SK-N-SH (cell line): ENCODE data around the gene MEGF6. TPM values are rescaled to one million over a fixed set of nuclear protein-coding genes. Genes with fewer than 3 reads are reported as not detected.

Experiments
- CTCF ChIA-PET: fragments of 300-600, 350-600 bp; formaldehyde crosslinking; extraction: SDS; loops from one replicate; lab custom pipeline; 2021; lab: Yijun Ruan, JAX
- POLR2A ChIA-PET: fragments of 350-600 bp; sonication (Branson Sonifier 250); formaldehyde crosslinking; extraction: SDS; loops from one replicate; lab custom pipeline; 2020; ENCODE audit warnings: antibody characterized with exemption, inconsistent platforms; lab: Yijun Ruan, JAX
- DNase-seq: peaks from one replicate; pipeline ENCODE4 v3.0.0; 2012
- H2AFZ ChIP-seq: fragments of 200-600 bp; sonication (generic); 2 replicates; pipeline ENCODE4 v1.8.1; 2016; ENCODE audit warnings: antibody characterized with exemption, mild to moderate bottlenecking, low read depth
- H3F3A ChIP-seq: fragments of 200-600 bp; sonication (generic); replicated peaks from 2 replicates; pipeline ENCODE3; 2016; ENCODE audit warnings: antibody characterized with exemption, mild to moderate bottlenecking; ENCODE audit not compliant: insufficient read depth
- H3K27ac ChIP-seq, 2 experiments: fragments of 200-500 bp in 1 of 2; fragments of 200-600 bp in 1 of 2; sonication (Bioruptor generic) in 1 of 2; sonication (generic), shearing (Covaris generic) in 1 of 2; 2 replicates each; pipeline versions ENCODE4 v1.5.1 to v1.6.1; 2014 to 2016; ENCODE audit warnings: low read depth in 2 of 2, inconsistent platforms in 1 of 2, low read length in 1 of 2, mild to moderate bottlenecking in 1 of 2, mixed read lengths in 1 of 2
- H3K27me3 ChIP-seq: fragments of 200-600 bp; sonication (generic), shearing (Covaris generic); 2 replicates; pipeline ENCODE4 v1.6.1; 2016; ENCODE audit warnings: mixed run types; ENCODE audit not compliant: insufficient read depth
- H3K36me3 ChIP-seq, 2 experiments: fragments of 200-500 bp in 1 of 2; fragments of 200-600 bp in 1 of 2; sonication (Bioruptor generic) in 1 of 2; sonication (generic) in 1 of 2; replicated peaks in 1 of 2; 2 replicates each; pipeline versions ENCODE3 to v1.5.1; 2014 to 2016; ENCODE audit warnings: low read length in 1 of 2, mild to moderate bottlenecking in 1 of 2; ENCODE audit not compliant: insufficient read depth in 2 of 2, control insufficient read depth in 1 of 2
- H3K4me1 ChIP-seq, 2 experiments: fragments of 200-500 bp in 1 of 2; fragments of 200-600 bp in 1 of 2; sonication (Bioruptor generic) in 1 of 2; sonication (generic), shearing (Covaris generic) in 1 of 2; 2 replicates each; pipeline versions ENCODE4 v1.5.1 to v1.6.1; 2014 to 2016; ENCODE audit warnings: low read depth in 1 of 2, low read length in 1 of 2, mixed run types in 1 of 2; ENCODE audit not compliant: insufficient read depth in 2 of 2, control insufficient read depth in 1 of 2
- H3K4me2 ChIP-seq: fragments of 200-600 bp; sonication (generic), shearing (Covaris generic); 2 replicates; pipeline ENCODE4 v1.6.1; 2017; ENCODE audit warnings: mixed run types
- H3K4me3 ChIP-seq, 2 experiments: fragments of 200-500 bp in 1 of 2; fragments of 200-600 bp in 1 of 2; sonication (Bioruptor generic) in 1 of 2; sonication (generic), shearing (Covaris generic) in 1 of 2; 2 replicates each; pipeline versions ENCODE4 v1.5.1 to v1.8.1; 2014 to 2016; ENCODE audit warnings: low read depth in 2 of 2, inconsistent platforms in 1 of 2, low read length in 1 of 2, mild to moderate bottlenecking in 1 of 2, mixed read lengths in 1 of 2, moderate library complexity in 1 of 2
- H3K79me2 ChIP-seq: fragments of 200-600 bp; sonication (generic); 2 replicates; pipeline ENCODE4 v1.8.1; 2017; ENCODE audit warnings: mild to moderate bottlenecking; ENCODE audit not compliant: insufficient read depth
- H3K9ac ChIP-seq: fragments of 200-600 bp; sonication (generic); 2 replicates; pipeline ENCODE4 v1.6.1; 2017; ENCODE audit warnings: mixed run types
- H3K9me2 ChIP-seq: fragments of 200-600 bp; sonication (generic); 2 replicates; pipeline ENCODE4 v1.6.1; 2017; ENCODE audit warnings: mixed run types
- H3K9me3 ChIP-seq: fragments of 200-600 bp; sonication (generic); 2 replicates; pipeline ENCODE4 v1.6.1; 2017; ENCODE audit warnings: mixed run types, mild to moderate bottlenecking, moderate library complexity
- H4K20me1 ChIP-seq: fragments of 200-600 bp; sonication (generic); 2 replicates; pipeline ENCODE4 v1.6.1; 2017; ENCODE audit warnings: mild to moderate bottlenecking, mixed run types; ENCODE audit not compliant: insufficient read depth
- CHD2 ChIP-seq: fragments of 150-350 bp; IDR thresholded peaks from 2 replicates; pipeline ENCODE4 v1.6.1; 2018; ENCODE audit warnings: low read length; ENCODE audit not compliant: partially characterized antibody
- FOXJ3 ChIP-seq: sonication (generic); formaldehyde crosslinking; IDR thresholded peaks from 2 replicates; pipeline ENCODE4 v1.5.1; 2020; ENCODE audit warnings: mild to moderate bottlenecking, missing genetic modification reagents
- GABPA ChIP-seq: IDR thresholded peaks from 2 replicates; pipeline ENCODE4 v1.4.0; 2012; ENCODE audit warnings: low read depth, mild to moderate bottlenecking
- GATA2 ChIP-seq: sonication (generic); formaldehyde crosslinking; IDR thresholded peaks from 2 replicates; pipeline ENCODE4 v1.5.0; 2020; ENCODE audit warnings: mild to moderate bottlenecking, missing genetic modification reagents
- JUND ChIP-seq: IDR thresholded peaks from 2 replicates; pipeline ENCODE4 v1.4.0; 2012
- MXI1 ChIP-seq: IDR thresholded peaks from 2 replicates; pipeline ENCODE4 v1.6.1; 2012; ENCODE audit warnings: mild to moderate bottlenecking, low read depth, low read length, improper control_type of control experiment
- NRF1 ChIP-seq: IDR thresholded peaks from 2 replicates; pipeline ENCODE4 v1.6.1; 2012; ENCODE audit warnings: low read depth, mild to moderate bottlenecking, low read length
- POLR2AphosphoS5 ChIP-seq: IDR thresholded peaks from 2 replicates; pipeline ENCODE4 v1.6.1; 2012; ENCODE audit warnings: low read depth, low read length
- RFX5 ChIP-seq: IDR thresholded peaks from 2 replicates; pipeline ENCODE4 v1.6.1; 2012; ENCODE audit warnings: mild to moderate bottlenecking, improper control_type of control experiment, low read length
- SIN3A ChIP-seq: IDR thresholded peaks from 2 replicates; pipeline ENCODE4 v1.6.1; 2012; ENCODE audit warnings: low read depth, mild to moderate bottlenecking, low read length, moderate library complexity, borderline replicate concordance
- TEAD4 ChIP-seq: IDR thresholded peaks from 2 replicates; pipeline ENCODE4 v1.4.0; 2012; ENCODE audit warnings: mild to moderate bottlenecking, borderline replicate concordance; ENCODE audit not compliant: insufficient read depth
- YY1 ChIP-seq: IDR thresholded peaks from 2 replicates; pipeline ENCODE4 v1.4.0; 2012; ENCODE audit warnings: low read depth, mild to moderate bottlenecking
- WGBS: methylation state at CpG from one replicate; pipeline ENCODE4 v1.1.6; 2017; ENCODE audit warnings: low lambda C conversion rate; 5-methylcytosine and 5-hydroxymethylcytosine counted together
- polyA plus RNA-seq, 3 experiments: library from polyadenylated mRNA; depleted of rRNA; stranded (reverse); fragments of >200 nt; gene quantifications; 2 replicates each; pipeline ENCODE4 v1.2.3, GENCODE V29; 2012
- TF ChIP-seq, protein P1 (sequence below): IDR thresholded peaks from 2 replicates; pipeline ENCODE4; 2012
- TF ChIP-seq, protein P2 (sequence below): fragments of 150-350 bp; IDR thresholded peaks from 2 replicates; pipeline ENCODE4 v1.6.1; 2016; ENCODE audit warnings: mild to moderate bottlenecking, low read depth, low read length
- TF ChIP-seq, protein P3 (sequence below): fragments of 200-600 bp; sonication (generic); IDR thresholded peaks from 2 replicates; pipeline ENCODE4 v1.6.1; 2017; ENCODE audit warnings: antibody characterized with exemption, mild to moderate bottlenecking, moderate library complexity
- TF ChIP-seq, protein P4 (sequence below): IDR thresholded peaks from 2 replicates; pipeline ENCODE4 v1.6.1; 2012; ENCODE audit warnings: mild to moderate bottlenecking, low read depth, low read length, moderate library complexity

The MEGF6 gene
- polyA plus RNA-seq, 1 of the 3 experiments (the other 2 are of a cell fraction), result 7.6 TPM

DNA sequence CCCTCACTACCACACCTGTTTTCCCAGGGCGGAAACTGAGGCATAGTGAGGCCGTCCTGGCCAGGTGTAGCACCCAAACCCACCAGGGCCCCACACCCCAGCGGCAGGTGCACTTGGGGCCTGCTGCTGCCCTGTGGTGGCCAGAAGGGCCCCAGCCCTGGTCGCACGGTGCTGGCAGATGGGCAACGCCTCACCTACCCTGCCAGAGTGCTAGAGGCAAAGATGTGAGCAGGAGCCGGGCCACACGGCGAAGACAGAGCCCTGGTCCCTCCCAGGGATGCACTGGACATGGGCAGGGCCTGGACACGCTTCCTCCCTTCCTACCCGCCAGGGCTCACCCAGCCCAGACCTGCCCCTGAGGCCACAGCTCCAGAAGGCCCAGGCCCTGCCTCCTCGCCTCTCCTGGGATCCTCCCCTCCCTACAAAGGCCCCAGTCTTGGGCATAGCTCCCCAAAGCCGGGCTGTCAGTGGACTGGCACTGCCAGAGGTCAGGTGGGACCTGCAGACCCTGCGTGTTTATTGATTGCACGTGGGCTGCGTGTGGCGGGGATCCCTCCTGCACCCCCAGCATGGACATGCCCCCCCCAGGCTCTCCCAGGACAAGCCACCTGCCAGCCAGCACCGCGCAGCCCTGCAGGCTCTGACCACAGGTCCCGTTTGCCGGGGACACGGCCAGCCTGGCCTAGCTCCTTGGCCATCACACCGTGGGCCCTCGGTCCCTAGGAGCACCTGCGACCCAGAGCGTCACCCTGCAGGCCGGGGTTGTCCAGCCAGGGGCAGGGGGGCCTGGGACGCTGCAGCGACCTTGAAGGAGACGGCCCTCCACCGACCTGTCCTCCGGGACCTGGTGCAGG, 44.1 kb downstream of the MEGF6 start (continued):
- TF ChIP-seq, protein P1, sequence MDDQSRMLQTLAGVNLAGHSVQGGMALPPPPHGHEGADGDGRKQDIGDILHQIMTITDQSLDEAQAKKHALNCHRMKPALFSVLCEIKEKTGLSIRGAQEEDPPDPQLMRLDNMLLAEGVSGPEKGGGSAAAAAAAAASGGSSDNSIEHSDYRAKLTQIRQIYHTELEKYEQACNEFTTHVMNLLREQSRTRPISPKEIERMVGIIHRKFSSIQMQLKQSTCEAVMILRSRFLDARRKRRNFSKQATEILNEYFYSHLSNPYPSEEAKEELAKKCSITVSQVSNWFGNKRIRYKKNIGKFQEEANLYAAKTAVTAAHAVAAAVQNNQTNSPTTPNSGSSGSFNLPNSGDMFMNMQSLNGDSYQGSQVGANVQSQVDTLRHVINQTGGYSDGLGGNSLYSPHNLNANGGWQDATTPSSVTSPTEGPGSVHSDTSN, result no peak
- TF ChIP-seq CHD2 (no peak), GABPA (no peak), YY1 (no peak), POLR2AphosphoS5 (no peak), GATA2 (no peak), FOXJ3 (CRISPR knock-in tag) (no peak), JUND (no peak), SIN3A (no peak), TEAD4 (no peak)
- TF ChIP-seq, protein P2, sequence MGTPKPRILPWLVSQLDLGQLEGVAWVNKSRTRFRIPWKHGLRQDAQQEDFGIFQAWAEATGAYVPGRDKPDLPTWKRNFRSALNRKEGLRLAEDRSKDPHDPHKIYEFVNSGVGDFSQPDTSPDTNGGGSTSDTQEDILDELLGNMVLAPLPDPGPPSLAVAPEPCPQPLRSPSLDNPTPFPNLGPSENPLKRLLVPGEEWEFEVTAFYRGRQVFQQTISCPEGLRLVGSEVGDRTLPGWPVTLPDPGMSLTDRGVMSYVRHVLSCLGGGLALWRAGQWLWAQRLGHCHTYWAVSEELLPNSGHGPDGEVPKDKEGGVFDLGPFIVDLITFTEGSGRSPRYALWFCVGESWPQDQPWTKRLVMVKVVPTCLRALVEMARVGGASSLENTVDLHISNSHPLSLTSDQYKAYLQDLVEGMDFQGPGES, result no peak
- TF ChIP-seq, protein P3, sequence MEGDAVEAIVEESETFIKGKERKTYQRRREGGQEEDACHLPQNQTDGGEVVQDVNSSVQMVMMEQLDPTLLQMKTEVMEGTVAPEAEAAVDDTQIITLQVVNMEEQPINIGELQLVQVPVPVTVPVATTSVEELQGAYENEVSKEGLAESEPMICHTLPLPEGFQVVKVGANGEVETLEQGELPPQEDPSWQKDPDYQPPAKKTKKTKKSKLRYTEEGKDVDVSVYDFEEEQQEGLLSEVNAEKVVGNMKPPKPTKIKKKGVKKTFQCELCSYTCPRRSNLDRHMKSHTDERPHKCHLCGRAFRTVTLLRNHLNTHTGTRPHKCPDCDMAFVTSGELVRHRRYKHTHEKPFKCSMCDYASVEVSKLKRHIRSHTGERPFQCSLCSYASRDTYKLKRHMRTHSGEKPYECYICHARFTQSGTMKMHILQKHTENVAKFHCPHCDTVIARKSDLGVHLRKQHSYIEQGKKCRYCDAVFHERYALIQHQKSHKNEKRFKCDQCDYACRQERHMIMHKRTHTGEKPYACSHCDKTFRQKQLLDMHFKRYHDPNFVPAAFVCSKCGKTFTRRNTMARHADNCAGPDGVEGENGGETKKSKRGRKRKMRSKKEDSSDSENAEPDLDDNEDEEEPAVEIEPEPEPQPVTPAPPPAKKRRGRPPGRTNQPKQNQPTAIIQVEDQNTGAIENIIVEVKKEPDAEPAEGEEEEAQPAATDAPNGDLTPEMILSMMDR, result no peak

DNA sequence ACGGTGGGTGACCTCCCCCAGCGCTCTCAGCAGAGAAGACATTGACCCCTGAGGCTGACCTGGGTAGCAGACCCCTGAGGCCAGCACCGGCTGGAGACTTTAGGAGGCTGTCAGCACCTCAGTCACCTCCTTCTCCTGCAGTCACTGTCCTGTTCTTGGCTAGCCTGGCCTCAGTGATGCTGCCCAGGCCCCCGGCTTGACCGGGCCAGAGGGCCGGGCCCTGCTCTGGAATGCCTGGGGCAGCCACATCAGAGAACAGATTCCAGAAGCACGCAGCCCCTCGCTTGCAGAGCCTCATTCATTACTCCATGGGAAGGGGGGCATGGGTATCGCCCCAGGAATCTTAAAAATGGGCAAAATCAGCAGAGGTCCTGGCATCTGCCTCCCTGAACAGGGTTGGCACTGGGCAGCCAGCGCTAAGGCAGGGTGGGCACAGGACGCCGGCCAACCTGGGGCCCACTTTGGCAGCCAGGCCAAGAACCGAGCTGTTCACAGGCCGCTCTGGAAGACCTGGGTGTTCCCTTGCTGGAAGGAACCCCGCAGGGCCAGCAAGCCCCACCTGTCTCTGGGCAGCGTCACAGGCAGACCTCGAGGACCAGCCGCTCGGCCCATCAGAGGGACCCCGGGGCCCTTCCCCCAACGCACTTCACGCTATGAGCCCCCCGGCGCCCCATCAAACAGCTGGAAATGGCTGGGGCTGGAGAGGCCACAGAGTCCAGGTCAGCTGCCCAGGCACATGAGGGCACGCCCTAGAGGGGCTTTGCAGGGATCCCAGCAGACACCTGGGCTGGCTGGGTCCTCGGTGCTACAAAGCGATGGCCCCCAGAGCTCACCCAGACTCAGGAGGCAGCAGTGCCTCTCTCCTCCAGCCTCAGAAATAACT, 45.1 kb downstream of the MEGF6 start:
- ChIA-PET POLR2A (interaction anchor here (0.6 kb wide), 1 partner anchor 12 kb away, joined by 3 read pairs; no protein-coding TSS in a partner anchor), CTCF (interaction anchor here (0.6 to 5.4 kb wide), 14 partner anchors 11 to 125 kb away, joined by 3 to 76 read pairs (median 8); no protein-coding TSS in a partner anchor)
- DNase-seq, result no peak
- no peaks in the 10 kb centered on the region for H3K27me3 ChIP-seq
- no peaks in the 10 kb centered on the region for H3K79me2 ChIP-seq
- H2AFZ ChIP-seq, result no peak overlapping the region
- 30% methylated on average over 2 of the region's 27 CpGs for WGBS
- no peak overlapping the region for H3K4me3 ChIP-seq
- H3K4me1 ChIP-seq, result peaks cover 0 to 54% of the 10 kb centered on the region in 2 experiments; a peak in 1 of 4 replicates
- no peaks in the 10 kb centered on the region for H3F3A ChIP-seq
- no peak overlapping the region for H3K4me2 ChIP-seq
- H3K9me3 ChIP-seq, result no peaks in the 10 kb centered on the region
- no peaks in the 10 kb centered on the region for H3K9me2 ChIP-seq
- H4K20me1 ChIP-seq, result no peaks in the 10 kb centered on the region
- H3K36me3 ChIP-seq, result no peaks in the 10 kb centered on the region
- no peak overlapping the region for H3K27ac ChIP-seq
- no peak overlapping the region for H3K9ac ChIP-seq
- TF ChIP-seq MXI1 (no peak), GABPA (no peak), RFX5 (no peak), CHD2 (no peak), NRF1 (no peak)
- TF ChIP-seq, protein P2, result no peak
- TF ChIP-seq, protein P4, sequence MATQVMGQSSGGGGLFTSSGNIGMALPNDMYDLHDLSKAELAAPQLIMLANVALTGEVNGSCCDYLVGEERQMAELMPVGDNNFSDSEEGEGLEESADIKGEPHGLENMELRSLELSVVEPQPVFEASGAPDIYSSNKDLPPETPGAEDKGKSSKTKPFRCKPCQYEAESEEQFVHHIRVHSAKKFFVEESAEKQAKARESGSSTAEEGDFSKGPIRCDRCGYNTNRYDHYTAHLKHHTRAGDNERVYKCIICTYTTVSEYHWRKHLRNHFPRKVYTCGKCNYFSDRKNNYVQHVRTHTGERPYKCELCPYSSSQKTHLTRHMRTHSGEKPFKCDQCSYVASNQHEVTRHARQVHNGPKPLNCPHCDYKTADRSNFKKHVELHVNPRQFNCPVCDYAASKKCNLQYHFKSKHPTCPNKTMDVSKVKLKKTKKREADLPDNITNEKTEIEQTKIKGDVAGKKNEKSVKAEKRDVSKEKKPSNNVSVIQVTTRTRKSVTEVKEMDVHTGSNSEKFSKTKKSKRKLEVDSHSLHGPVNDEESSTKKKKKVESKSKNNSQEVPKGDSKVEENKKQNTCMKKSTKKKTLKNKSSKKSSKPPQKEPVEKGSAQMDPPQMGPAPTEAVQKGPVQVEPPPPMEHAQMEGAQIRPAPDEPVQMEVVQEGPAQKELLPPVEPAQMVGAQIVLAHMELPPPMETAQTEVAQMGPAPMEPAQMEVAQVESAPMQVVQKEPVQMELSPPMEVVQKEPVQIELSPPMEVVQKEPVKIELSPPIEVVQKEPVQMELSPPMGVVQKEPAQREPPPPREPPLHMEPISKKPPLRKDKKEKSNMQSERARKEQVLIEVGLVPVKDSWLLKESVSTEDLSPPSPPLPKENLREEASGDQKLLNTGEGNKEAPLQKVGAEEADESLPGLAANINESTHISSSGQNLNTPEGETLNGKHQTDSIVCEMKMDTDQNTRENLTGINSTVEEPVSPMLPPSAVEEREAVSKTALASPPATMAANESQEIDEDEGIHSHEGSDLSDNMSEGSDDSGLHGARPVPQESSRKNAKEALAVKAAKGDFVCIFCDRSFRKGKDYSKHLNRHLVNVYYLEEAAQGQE, result no peak
